GM21619 (cell line): ENCODE measurements around the gene TCF12.

Source experiments
- ATAC-seq: cut with Tn5 transposase; IDR thresholded peaks from one replicate; pipeline ENCODE4 v1.9.1; 2021; ENCODE audit not compliant: unreplicated experiment

The TCF12 gene

DNA sequence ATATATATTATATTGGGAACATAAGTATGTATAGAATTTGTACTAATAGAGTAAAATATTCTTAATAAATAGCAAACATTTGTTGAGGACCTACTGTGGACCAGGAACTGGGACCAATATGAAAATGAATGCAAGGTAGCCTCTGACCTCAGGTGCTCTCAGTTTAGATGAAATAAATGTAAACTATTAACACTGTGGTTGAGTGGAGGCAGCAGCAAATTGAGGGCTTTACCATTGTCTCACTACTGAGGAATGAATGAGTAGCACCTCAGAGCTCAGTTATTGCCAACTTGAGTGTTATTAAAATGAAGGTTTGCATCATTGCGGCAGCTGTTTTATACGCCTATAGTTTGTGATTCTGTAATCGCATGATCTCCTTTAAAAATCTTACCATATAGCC is 366.9 kb downstream of the TCF12 start:
- ATAC-seq = peak; percentile 36

DNA sequence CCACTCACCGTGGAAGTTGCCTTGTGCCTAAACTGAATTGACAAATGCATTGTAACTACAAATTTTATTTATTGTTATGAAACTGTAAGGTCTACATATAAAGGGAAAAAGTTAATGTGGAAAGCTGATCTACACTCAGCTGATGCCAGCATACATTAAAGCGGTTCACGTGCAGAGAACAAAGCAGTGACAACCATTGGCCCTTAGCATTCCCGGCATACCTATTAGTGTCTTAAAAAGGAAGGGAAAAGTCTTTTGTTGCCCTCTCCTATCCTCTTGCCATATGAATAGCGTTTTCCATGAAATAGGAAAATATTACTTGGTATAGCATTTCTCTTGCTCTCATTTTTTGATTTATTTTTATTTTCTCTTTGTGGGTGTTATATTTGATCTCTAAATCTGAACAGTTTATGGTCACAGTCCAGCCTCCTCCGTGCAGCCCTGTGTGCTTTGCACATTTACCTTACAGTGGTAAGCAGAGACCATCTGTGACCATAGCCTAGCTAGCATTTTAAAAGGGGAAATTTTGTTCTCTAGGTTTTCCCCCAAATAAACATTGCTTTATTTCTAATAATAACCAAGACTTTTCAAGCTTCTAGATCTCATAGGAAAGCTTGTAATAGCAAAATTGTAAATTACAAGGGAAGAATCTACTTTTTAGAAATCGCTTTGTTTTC is 368.1 kb downstream of the TCF12 start:
- ATAC-seq = no peak

GRCh38 chr15:57287123-57287521 is 368.7 kb downstream of the TCF12 start:
- no peak for ATAC-seq

- ATAC-seq = no peak
Observed at GRCh38 chr15:57288926-57289580, 370.6 kb downstream of the TCF12 start.

DNA sequence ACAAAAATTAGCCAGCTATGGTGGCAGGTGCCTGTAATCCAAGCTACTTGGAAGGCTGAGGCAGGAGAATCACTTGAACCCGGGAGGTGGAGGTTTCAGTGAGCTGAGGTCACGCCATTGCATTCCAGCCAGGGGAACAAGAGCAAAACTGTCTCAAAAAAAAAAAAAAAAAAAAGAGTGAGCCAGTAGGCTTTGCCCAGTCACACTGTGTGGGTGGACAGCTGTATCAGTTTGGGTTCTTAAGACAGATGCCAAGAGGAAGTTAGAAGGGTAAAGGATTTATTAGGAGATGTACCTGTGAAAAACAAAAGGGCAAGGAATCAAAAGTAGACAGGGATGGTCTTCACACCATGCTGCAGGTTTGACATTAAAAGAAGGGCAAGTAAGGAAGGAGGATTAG is 371.7 kb downstream of the TCF12 start:
- ATAC-seq = no peak

DNA sequence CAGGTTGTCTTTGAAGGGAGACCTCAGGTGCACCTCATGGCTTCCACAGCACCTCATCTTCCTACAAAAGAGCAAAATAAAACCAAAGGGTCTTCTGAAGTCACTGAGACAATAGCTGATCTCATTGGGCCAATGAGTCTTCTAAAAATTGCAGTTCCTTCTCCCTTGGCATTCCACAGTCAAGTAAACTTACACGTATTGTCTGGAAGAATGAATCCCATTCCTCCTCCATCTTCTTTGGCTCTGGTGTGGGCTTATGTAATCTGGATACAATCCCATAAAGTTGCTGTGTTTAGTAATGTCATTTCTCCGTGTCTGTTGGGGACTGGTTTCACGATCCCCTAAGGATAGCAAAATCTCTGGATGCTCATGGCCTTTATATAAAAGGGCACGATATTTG is 372.4 kb downstream of the TCF12 start:
- no peak for ATAC-seq

- no peak for ATAC-seq
Observed at GRCh38 chr15:57296473-57297162, 378.2 kb downstream of the TCF12 start.

GRCh38 chr15:57297163-57297593 is 378.7 kb downstream of the TCF12 start:
- no peak for ATAC-seq

- no peak for ATAC-seq
Observed at GRCh38 chr15:57297630-57298029, 379.2 kb downstream of the TCF12 start.

- no peak for ATAC-seq
Observed at GRCh38 chr15:57298204-57298603, 379.8 kb downstream of the TCF12 start.

GRCh38 chr15:57298843-57299550 is 380.6 kb downstream of the TCF12 start:
- ATAC-seq = no peak

DNA sequence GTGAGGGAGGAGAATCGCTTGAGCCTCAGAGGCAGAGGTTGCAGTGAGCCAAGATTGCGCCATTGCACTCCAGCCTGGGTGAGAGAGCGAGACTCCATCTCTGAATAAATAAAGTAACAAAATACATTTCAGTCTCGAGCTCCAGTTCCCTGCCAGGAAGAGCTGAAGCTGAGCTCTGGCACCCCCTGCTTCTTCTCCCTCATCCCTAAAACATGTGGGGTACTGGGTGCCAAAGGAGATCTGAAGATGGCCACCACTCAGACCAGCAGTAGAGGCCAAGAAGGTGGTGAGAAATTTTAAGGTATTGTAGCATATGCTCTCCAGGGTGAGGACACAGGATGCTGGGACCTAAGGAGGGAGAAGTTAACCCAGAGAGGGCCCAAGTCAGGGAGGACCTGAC is 382.9 kb downstream of the TCF12 start:
- ATAC-seq = no peak

DNA sequence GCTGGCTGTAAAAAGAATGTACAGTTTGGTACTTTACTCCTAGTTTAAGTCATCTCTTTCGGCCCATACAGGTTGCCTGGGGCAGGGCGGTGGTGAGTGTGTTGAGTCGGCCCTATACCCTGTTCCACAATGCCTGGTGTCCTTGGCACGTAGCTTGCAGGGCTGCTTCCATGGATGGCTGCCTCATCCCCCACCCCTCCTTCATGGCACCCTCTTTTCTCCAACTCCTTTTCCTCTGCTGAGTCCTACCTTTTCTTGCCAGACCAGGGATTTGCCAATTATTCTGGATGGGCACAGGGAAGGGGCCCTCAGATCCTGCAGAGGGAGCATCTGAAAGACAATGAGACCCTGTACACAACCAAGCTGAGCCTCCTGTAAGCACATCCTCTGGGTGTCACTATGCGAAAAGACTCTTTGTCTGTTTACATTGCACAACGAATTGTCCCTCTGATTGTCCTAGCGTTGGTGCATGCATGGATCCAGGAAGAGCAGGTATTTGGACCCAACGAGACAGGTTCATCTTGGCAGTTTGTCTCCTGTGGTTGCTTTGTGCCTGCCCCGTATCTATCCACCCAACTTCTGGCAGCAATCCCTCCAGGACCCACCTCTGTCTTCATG is 384.3 kb downstream of the TCF12 start:
- ATAC-seq = no peak

DNA sequence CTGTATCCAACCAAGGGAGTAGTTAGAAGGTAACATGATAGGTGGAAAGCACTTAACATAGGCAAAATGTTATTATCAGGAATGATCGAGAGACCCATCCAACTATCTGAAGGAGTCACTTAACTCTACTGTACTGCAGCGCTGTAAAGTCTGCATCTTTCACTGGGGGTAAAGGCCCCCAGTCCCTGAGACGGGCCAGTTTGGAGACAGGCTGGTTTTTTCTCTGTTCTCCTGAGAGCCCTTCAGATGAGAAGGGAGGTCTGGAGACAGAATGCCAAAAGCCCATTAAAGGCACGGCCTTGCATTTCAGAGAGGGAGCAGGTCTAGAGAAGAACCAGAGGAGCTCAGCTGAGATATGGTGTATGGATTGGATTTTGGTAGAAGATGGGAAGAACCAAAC is 386.6 kb downstream of the TCF12 start:
- ATAC-seq = no peak

GRCh38 chr15:57306161-57306943 is 387.9 kb downstream of the TCF12 start:
- peak; percentile 49 for ATAC-seq

DNA sequence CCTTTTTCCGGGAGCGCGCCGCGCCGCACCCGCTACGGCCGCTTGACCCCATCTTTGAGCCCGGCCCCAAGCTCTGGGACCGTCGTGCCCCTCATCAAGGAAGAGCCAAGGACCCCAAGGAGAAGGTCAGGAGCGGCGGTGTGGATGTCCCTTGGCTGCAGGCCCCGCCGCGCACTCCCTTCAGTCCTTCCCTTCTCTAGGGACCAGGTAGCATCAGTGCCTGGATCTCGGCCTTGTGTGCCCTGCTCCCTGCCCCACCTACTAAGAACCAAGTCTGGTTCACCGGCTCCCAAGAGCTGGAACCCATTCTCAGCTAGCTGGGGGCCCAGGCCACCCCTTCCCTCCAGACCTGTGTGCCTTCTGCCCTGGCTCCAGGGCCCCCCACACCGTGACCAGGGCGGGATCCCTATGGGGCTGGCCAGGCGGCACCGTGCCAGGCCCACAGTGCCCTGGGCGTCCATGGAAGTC is 388.5 kb downstream of the TCF12 start:
- no peak for ATAC-seq

GRCh38 chr15:57307527-57308169 is 389.2 kb downstream of the TCF12 start:
- ATAC-seq = no peak

DNA sequence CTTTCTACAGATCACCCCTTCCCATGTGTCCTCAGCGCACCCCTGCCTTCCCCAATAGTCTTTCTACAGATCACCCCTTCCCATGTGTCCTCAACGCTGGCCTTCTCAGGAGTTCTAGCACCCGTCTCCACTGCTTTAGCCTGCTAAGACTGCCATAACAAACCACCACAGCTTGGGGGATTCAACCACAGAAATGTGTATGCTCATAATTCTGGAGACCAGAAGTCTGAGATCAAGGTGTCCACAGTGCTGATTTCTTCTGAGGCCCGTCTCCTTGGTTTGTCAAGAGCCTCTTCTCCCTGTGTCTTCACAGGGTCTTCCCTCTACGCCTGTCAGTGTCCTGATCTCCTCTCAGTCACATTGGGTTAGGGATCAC is 389.7 kb downstream of the TCF12 start:
- no peak for ATAC-seq

DNA sequence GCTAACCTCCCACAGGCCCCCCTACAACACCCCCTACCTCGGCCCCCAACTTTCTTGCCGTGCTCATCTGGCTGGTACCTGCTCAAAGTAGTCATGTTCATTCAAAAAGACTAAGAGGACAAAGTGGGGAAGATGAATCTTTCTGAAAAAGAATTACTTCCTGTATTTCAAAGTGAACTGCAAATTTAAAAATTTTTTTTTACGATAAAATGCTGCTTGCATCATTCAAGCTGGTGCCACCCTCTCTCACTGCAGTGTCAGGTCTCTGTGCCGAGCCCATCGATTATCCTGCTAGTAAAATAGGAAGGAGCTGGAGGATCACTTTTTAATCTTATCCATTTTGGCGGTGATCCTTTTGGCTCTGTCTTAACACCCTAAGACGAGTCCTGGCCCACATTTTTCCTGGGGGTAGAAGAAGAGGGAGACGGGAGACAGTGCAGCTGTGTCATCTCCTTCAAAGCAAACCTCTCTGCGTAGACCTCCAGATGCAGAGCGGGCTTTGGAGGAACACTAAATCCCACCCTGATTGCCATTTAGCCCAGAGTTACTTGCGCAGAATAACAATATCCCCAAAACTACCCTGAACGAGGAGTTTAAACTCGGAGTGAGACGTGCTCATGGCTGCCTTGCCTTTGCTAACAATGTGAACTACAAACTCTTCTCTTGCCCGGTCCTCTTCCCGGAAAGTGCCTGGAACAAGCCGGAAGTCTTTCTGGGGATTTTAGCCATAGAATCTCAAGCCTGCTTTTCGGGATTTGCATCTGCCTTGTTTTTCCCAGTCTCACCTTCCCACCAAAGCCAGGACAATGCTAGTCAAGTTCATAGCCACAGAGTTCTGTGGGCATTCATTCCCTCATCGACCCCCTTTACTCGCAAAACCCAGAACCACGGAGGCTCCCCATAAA is 391.7 kb downstream of the TCF12 start:
- no peak for ATAC-seq
